Stomach (tissue), 4 donors: ENCODE data around the gene SLAMF6.

ENCODE experiments used
- CTCF ChIP-seq, 7 experiments: fragments of 450-650 bp in 4 of 7; fragments of 200-600 bp in 3 of 7; sonication (generic) in 3 of 7; IDR thresholded peaks; one replicate each; pipeline ENCODE4 v1.5.1; 2016 to 2019; ENCODE audit warnings: antibody characterized with exemption in 7 of 7, control low read depth in 2 of 7, mild to moderate bottlenecking in 1 of 7
- POLR2A ChIP-seq, 4 donors: fragments of 450-650 bp; IDR thresholded peaks; one replicate each; pipeline ENCODE4 v1.6.1; 2016; ENCODE audit warnings: antibody characterized with exemption in 4 of 4, control low read depth in 2 of 4, mild to moderate bottlenecking in 1 of 4, moderate library complexity in 1 of 4
- POLR2AphosphoS5 ChIP-seq, 3 donors: sonication (generic); formaldehyde crosslinking; IDR thresholded peaks; one replicate each; pipeline ENCODE4 v1.6.1; 2016; ENCODE audit warnings: antibody characterized with exemption in 3 of 3

DNA sequence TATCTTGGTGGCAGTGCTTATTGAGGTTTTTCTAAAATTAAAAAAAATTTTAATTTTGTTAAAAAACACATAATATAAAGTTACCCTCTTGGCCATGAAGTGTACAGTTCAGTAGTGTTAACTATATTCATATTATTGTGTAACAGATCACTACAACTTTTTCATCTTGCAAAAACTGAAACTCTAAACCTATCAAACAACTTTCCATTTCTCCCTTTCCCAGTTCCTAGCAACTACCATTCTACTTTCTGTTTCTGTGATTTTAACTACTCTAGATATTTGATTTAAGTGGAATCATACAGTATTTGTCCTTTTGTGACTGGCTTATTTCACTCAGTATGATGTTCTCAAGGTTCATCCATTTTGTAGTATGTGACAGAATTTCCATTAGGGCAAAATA, 55.5 kb downstream of the SLAMF6 start:
- TF ChIP-seq CTCF (IDR thresholded peaks at IDR 0.05): no peak
- TF ChIP-seq POLR2AphosphoS5 (IDR thresholded peaks at IDR 0.05): no peak
- TF ChIP-seq POLR2A (IDR thresholded peaks at IDR 0.05): no peak
